Measurements from ENCODE around the gene LRRTM4. TPM values are rescaled to one million over a fixed set of nuclear protein-coding genes. Genes with fewer than 3 reads are reported as not detected.

The LRRTM4 gene
- total and polyA plus RNA-seq, 8 donors: 0.38 to 3.3 (median 2.0) TPM

DNA sequence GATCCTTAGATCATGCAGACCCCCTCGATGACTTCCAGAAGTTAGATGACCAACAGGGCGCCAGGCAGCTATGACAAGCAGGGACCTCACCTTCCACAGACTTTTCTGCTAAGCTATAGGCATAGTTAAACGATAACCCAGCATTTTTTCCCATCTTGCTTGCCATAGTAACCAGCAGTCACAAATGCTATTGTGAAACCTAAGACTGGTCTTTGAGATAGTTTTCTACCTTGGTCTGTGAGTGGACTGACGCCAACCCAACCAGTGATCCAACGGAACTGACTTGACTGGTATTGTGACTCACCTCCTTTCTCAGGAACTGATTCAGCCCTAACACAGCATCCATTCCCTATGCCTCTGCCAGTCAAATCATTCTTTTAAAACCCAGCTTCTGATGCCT lies 361.2 kb downstream of the LRRTM4 start:
- H3K4me1 ChIP-seq: no peaks in the 10 kb centered on the region
- ATAC-seq: no peak

GRCh38 chr2:77156599-77156998 lies 365.6 kb downstream of the LRRTM4 start:
- H3K9me3 ChIP-seq: peaks cover 0 to 7% of the 10 kb centered on the region in 2 donors
- H3K27me3 ChIP-seq: no peaks in the 10 kb centered on the region
- no peaks in the 10 kb centered on the region for H3K4me1 ChIP-seq
- no peak overlapping the region for H3K4me3 ChIP-seq
- no peaks in the 10 kb centered on the region for H3K36me3 ChIP-seq
- ATAC-seq (no peak), DNase-seq (no peak)
- intact Hi-C loops (cut with DNase I): no loop called here
- H3K27ac ChIP-seq: no peak overlapping the region
- TF ChIP-seq, protein P1, sequence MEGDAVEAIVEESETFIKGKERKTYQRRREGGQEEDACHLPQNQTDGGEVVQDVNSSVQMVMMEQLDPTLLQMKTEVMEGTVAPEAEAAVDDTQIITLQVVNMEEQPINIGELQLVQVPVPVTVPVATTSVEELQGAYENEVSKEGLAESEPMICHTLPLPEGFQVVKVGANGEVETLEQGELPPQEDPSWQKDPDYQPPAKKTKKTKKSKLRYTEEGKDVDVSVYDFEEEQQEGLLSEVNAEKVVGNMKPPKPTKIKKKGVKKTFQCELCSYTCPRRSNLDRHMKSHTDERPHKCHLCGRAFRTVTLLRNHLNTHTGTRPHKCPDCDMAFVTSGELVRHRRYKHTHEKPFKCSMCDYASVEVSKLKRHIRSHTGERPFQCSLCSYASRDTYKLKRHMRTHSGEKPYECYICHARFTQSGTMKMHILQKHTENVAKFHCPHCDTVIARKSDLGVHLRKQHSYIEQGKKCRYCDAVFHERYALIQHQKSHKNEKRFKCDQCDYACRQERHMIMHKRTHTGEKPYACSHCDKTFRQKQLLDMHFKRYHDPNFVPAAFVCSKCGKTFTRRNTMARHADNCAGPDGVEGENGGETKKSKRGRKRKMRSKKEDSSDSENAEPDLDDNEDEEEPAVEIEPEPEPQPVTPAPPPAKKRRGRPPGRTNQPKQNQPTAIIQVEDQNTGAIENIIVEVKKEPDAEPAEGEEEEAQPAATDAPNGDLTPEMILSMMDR (IDR thresholded peaks at IDR 0.05): no peak

More for the DNA sequence above, 361.2 kb downstream of the LRRTM4 start:
- DNase-seq: no peak
- no peak overlapping the region for H3K4me3 ChIP-seq
- no peak overlapping the region for H3K27ac ChIP-seq
- TF ChIP-seq, protein P1 (IDR thresholded peaks at IDR 0.05): no peak
- H3K36me3 ChIP-seq: no peaks in the 10 kb centered on the region
- H3K9me3 ChIP-seq: peaks cover 0 to 22% of the 10 kb centered on the region in 2 donors
- H3K27me3 ChIP-seq: no peaks in the 10 kb centered on the region
- intact Hi-C loops (cut with DNase I): no loop called here

DNA sequence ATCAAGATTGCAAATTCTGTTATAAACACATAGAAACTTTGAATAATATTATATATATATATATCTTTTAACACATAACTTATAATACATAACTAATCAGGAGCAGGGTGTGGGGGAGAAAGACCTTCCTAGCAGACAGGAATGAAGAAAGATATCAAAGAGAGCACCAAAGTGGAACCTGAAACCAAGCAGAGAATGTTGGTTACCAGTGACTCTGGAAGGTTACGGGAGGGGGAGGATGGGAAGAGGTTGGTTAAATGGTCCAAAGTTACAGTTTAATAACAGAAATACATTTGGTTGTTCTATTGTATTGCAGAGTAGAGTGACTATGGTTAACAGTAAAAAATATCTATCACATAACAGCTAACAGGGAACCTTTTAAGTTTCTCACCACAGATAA lies 366.7 kb downstream of the LRRTM4 start:
- intact Hi-C loops (cut with DNase I): no loop called here
- no peaks in the 10 kb centered on the region for H3K4me1 ChIP-seq
- no peak for ATAC-seq

DNA sequence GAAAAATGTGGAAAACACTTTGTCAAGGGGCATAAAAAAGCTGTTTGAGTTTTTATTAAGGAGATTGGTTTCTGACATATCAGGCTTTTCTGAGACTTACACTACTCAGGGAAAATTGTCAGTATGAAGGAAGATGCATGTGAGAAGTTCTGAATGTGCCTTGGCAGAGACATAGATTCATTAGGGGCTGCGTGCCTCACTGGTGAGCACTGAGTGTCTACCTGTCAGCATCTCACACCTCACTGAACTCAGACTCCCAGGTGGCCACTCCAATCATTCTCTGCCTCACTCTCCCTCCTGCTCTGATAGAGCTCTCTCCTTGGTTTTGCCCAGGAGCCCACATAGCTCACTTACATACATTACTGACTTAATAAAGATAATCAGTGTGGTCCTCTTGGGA lies 372.6 kb downstream of the LRRTM4 start:
- no peak for ATAC-seq
- H3K9me3 ChIP-seq: peaks cover 0 to 7% of the 10 kb centered on the region in 2 donors

More for the DNA sequence above, 366.7 kb downstream of the LRRTM4 start:
- no peak overlapping the region for H3K27ac ChIP-seq
- no peak for DNase-seq
- H3K4me3 ChIP-seq: no peak overlapping the region
- H3K36me3 ChIP-seq: no peaks in the 10 kb centered on the region
- H3K27me3 ChIP-seq: no peaks in the 10 kb centered on the region
- TF ChIP-seq, protein P1 (IDR thresholded peaks at IDR 0.05): no peak
- no peaks in the 10 kb centered on the region for H3K9me3 ChIP-seq

DNA sequence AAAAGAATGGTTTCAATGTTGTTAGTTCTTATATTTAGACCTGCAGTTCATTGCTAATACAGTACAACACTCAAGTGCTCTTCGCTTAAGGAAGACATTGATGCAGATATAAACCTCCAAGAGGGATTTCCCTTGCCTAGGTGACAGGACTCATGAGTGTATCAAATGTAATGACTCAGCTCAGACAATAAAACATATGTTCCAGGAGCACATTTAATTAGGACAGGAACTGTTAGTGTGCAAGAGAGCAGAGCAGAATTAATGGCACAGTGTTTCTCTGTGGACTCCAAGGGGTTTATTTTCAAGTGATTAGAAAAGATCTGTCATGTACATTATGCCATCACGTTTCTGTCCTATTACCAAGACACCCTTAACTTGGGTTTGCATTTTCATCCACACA lies 375.0 kb downstream of the LRRTM4 start:
- H3K27me3 ChIP-seq: no peaks in the 10 kb centered on the region
- H3K27ac ChIP-seq: no peak overlapping the region
- intact Hi-C loops (cut with DNase I): no loop called here
- no peak for ATAC-seq
- DNase-seq: no peak
- peaks cover 0 to 7% of the 10 kb centered on the region in 2 donors for H3K9me3 ChIP-seq
- H3K4me3 ChIP-seq: no peak overlapping the region
- no peaks in the 10 kb centered on the region for H3K36me3 ChIP-seq
- no peaks in the 10 kb centered on the region for H3K4me1 ChIP-seq
- TF ChIP-seq, protein P1 (IDR thresholded peaks at IDR 0.05): no peak

More for the DNA sequence above, 372.6 kb downstream of the LRRTM4 start:
- no peaks in the 10 kb centered on the region for H3K27me3 ChIP-seq
- no peak overlapping the region for H3K27ac ChIP-seq
- H3K4me3 ChIP-seq: no peak overlapping the region
- TF ChIP-seq, protein P1 (IDR thresholded peaks at IDR 0.05): no peak
- intact Hi-C loops (cut with DNase I): no loop called here
- no peaks in the 10 kb centered on the region for H3K36me3 ChIP-seq
- DNase-seq: no peak
- H3K4me1 ChIP-seq: no peaks in the 10 kb centered on the region

Data from left lung (tissue), 10 donors.